K562 (cell line): ENCODE measurements around the gene ATXN1. TPM values are rescaled to one million over a fixed set of nuclear protein-coding genes. Genes with fewer than 3 reads are reported as not detected.

Experiments used
- ATAC-seq: fragments of 200-7000 bp; cut with Tn5 transposase; 3 replicates; pipeline ENCODE4 v1.9.1; 2020; ENCODE audit warnings: moderate library complexity
- BruUV-seq: library from RNA; stranded (reverse); fragments of 400-500 nt; replicated peaks from 2 replicates; lab custom pipeline; 2021; lab: Mats Ljungman, UMichigan
- CTCF ChIA-PET: fragments of 300-600 bp; formaldehyde crosslinking; extraction: SDS; loops from one replicate; lab custom pipeline; 2021; ENCODE audit warnings: low intra/inter-chr PET ratio; lab: Yijun Ruan, JAX
- POLR2A ChIA-PET: fragments of 300-600, 350-650 bp; sonication (Branson Sonifier 250); formaldehyde crosslinking; extraction: SDS; loops from one replicate; lab custom pipeline; 2021; ENCODE audit warnings: antibody characterized with exemption, inconsistent platforms; lab: Yijun Ruan, JAX
- DNase-seq, 4 experiments: peaks; one replicate each; pipeline versions ENCODE4 v3.0.0 to v3.0.0-alpha.2; 2011 to 2018; ENCODE audit warnings: low spot score in 3 of 4, mixed read lengths in 3 of 4; ENCODE audit errors: extremely low read depth in 1 of 4
- FAIRE-seq: peaks from 2 replicates; lab custom pipeline; 2011; peaks lifted over from hg19 to GRCh38; lab: Jason Lieb, UNC
- H2AFZ ChIP-seq: 2 replicates; pipeline ENCODE4 v1.6.0; 2011; ENCODE audit warnings: low read depth, low read length, control low read depth, inconsistent platforms
- H3K27ac ChIP-seq: fragments of 200-600 bp; 3 replicates; pipeline ENCODE4 v1.8.0; 2011; ENCODE audit warnings: low read depth, mild to moderate bottlenecking, control low read depth, inconsistent platforms, low read length, moderate library complexity, mixed read lengths; ENCODE audit errors: extremely low read depth
- H3K27me3 ChIP-seq, 2 experiments: fragments of 300-600 bp in 1 of 2; 2 replicates in 1 of 2; 3 replicates in 1 of 2; pipeline versions ENCODE4 v1.6.0 to v1.8.0; 2011; ENCODE audit warnings: inconsistent platforms in 2 of 2, low read length in 2 of 2, mild to moderate bottlenecking in 1 of 2, mixed read lengths in 1 of 2, moderate library complexity in 1 of 2; ENCODE audit not compliant: control insufficient read depth in 2 of 2, insufficient read depth in 2 of 2
- H3K36me3 ChIP-seq: fragments of 300-600 bp; 3 replicates; pipeline ENCODE4 v1.8.0; 2011; ENCODE audit warnings: mild to moderate bottlenecking, low read length, inconsistent platforms; ENCODE audit not compliant: control insufficient read depth, insufficient read depth
- H3K4me1 ChIP-seq, 2 experiments: fragments of 200-600 bp in 1 of 2; replicated peaks in 1 of 2; 2 replicates in 1 of 2; 3 replicates in 1 of 2; pipeline versions ENCODE4 v1.5.1 to v1.8.0; 2011; ENCODE audit warnings: inconsistent platforms in 2 of 2, low read length in 2 of 2, mild to moderate bottlenecking in 1 of 2, mixed read lengths in 1 of 2, moderate library complexity in 1 of 2; ENCODE audit not compliant: control insufficient read depth in 2 of 2, insufficient read depth in 2 of 2
- H3K4me2 ChIP-seq: 2 replicates; pipeline ENCODE4 v1.6.1; 2011; ENCODE audit warnings: low read length, control low read depth, inconsistent platforms, mixed read lengths; ENCODE audit not compliant: insufficient read depth
- H3K4me3 ChIP-seq: fragments of 200-600 bp; sonication (generic), shearing (Covaris generic); 2 replicates; pipeline ENCODE4 v1.5.1; 2016; ENCODE audit warnings: control low read depth, inconsistent platforms
- H3K79me2 ChIP-seq: fragments of 200-600 bp; 3 replicates; pipeline ENCODE4 v1.8.0; 2011; ENCODE audit warnings: low read length, inconsistent platforms; ENCODE audit not compliant: control insufficient read depth, insufficient read depth
- H3K9ac ChIP-seq, 2 experiments: 2 replicates each; pipeline versions ENCODE4 v1.6.0 to v1.6.1; 2011; ENCODE audit warnings: low read depth in 2 of 2, low read length in 2 of 2, control low read depth in 1 of 2, inconsistent platforms in 1 of 2, mild to moderate bottlenecking in 1 of 2, mixed read lengths in 1 of 2; ENCODE audit not compliant: insufficient read depth in 1 of 2
- H3K9me1 ChIP-seq: one replicate; pipeline ENCODE4 v1.6.0; 2011; ENCODE audit warnings: inconsistent platforms, mild to moderate bottlenecking, low read length, moderate library complexity; ENCODE audit not compliant: control insufficient read depth, insufficient read depth
- H3K9me3 ChIP-seq: replicated peaks from 2 replicates; pipeline ENCODE4 v1.5.1; 2011; ENCODE audit warnings: low read depth, low read length, inconsistent platforms; ENCODE audit not compliant: control insufficient read depth, insufficient read depth
- H4K20me1 ChIP-seq: replicated peaks from 2 replicates; pipeline ENCODE4 v1.6.1; 2011; ENCODE audit warnings: low read length, inconsistent platforms, mixed read lengths; ENCODE audit not compliant: control insufficient read depth, insufficient read depth
- BRD4 ChIP-seq: fragments of 200-600 bp; sonication (generic); IDR thresholded peaks from 2 replicates; pipeline ENCODE4 v1.6.1; 2017; ENCODE audit warnings: inconsistent platforms
- FUS ChIP-seq: fragments of 200-400 bp; formaldehyde crosslinking; optimal IDR thresholded peaks from 2 replicates; pipeline ENCODE3; 2017; ENCODE audit warnings: low read depth, low read length
- HNRNPLL ChIP-seq: fragments of 200-400 bp; formaldehyde crosslinking; IDR thresholded peaks from 2 replicates; pipeline ENCODE4 v1.6.1; 2017; ENCODE audit warnings: low read length, low read depth, mild to moderate bottlenecking; ENCODE audit not compliant: poor library complexity, severe bottlenecking
- NFIX ChIP-seq: fragments of 250-450 bp; sonication (Bioruptor Pico); IDR thresholded peaks from 2 replicates; pipeline ENCODE4 v1.4.0; 2020; ENCODE audit warnings: low read depth, mild to moderate bottlenecking, moderate library complexity
- TAF15 ChIP-seq: fragments of 200-400 bp; formaldehyde crosslinking; IDR thresholded peaks from 2 replicates; pipeline ENCODE4 v1.6.1; 2017; ENCODE audit warnings: mild to moderate bottlenecking, low read depth, low read length, moderate library complexity
- ZFX ChIP-seq: sonication (generic); formaldehyde crosslinking; IDR thresholded peaks from 2 replicates; pipeline ENCODE4 v1.8.0; 2022; ENCODE audit warnings: mild to moderate bottlenecking, missing genetic modification reagents, moderate library complexity
- WGBS: fragments of 100-300 bp; shearing (Covaris generic); methylation state at CpG from one replicate; pipeline ENCODE4 v1.1.6; 2016; ENCODE audit warnings: low coverage, mixed read lengths; ENCODE audit not compliant: insufficient coverage; ENCODE audit errors: missing lambda C conversion rate; 5-methylcytosine and 5-hydroxymethylcytosine counted together
- in situ Hi-C: fragments of 300-500 bp; cut with MboI; formaldehyde crosslinking; loops from 4 replicates; pipeline ENCODE4 v1.15.0; 2018; ENCODE audit warnings: inconsistent platforms, mixed read lengths
- intact Hi-C: fragments of 100-400 bp; cut with micrococcal nuclease; formaldehyde crosslinking; loops from 2 replicates; pipeline ENCODE4 v1.14.2; 2022
- polyA plus RNA-seq, 8 experiments: library from polyadenylated mRNA; depleted of rRNA in 4 of 8; stranded (reverse) in 5 of 8; unstranded in 3 of 8; fragments of >200 nt; fragmentation: Nextera tagmentation in 2 of 8; fragmentation: Illumina TruSeq in 1 of 8; extraction: Ambion mirVana in 2 of 8; extraction: Trizol in 1 of 8; gene quantifications; 2 replicates each; pipeline versions ENCODE4 v1.2.1 to v1.2.3, GENCODE V29; 2011 to 2014; ENCODE audit warnings: inconsistent platforms in 1 of 8, missing spikeins in 1 of 8
- total RNA-seq, 7 experiments: library from RNA; depleted of rRNA in 6 of 7; stranded (reverse); fragments of >200 nt in 6 of 7; fragmentation: Illumina TruSeq in 2 of 7; extraction: Trizol in 2 of 7; gene quantifications; 2 replicates each; pipeline versions ENCODE4 v1.2.1 to v1.2.3, GENCODE V29; 2011 to 2021; ENCODE audit warnings: low replicate concordance in 1 of 7

ATXN1 gene
- total and polyA plus RNA-seq, 9 of the 15 experiments (the other 6 are each of a cell fraction or from before 2014, with no cell fraction given): under 0.01 to 1.2 (median 0.58) TPM

GRCh38 chr6:16360365-16360764 is 400.9 kb downstream of the ATXN1 start (continued):
- TF ChIP-seq TAF15: no peak

GRCh38 chr6:16359563-16359962 is 401.7 kb downstream of the ATXN1 start:
- ChIA-PET POLR2A (no interaction called here), CTCF (no interaction called here)
- no peaks in the 10 kb centered on the region for H3K9me3 ChIP-seq
- H3K9ac ChIP-seq: no peak overlapping the region
- no peak overlapping the region for H2AFZ ChIP-seq
- FAIRE-seq (no peak), DNase-seq (no peak), ATAC-seq (no peak)
- H3K27ac ChIP-seq: no peak overlapping the region
- intact Hi-C loops (no loop called here), in situ Hi-C loops (no loop called here)
- TF ChIP-seq FUS (no peak), HNRNPLL (no peak), NFIX (CRISPR knock-in tag) (no peak), BRD4 (no peak), ZFX (no peak)
- no peak overlapping the region for H3K4me2 ChIP-seq
- peaks cover 63 to 69% of the 10 kb centered on the region in 2 experiments for H3K27me3 ChIP-seq
- no peaks in the 10 kb centered on the region for H3K9me1 ChIP-seq
- no peaks in the 10 kb centered on the region for H3K79me2 ChIP-seq
- BruUV-seq: no TSS peak
- H3K4me1 ChIP-seq: peaks cover 0 to 7% of the 10 kb centered on the region in 2 experiments; a peak in 1 of 5 replicates
- H3K36me3 ChIP-seq: no peaks in the 10 kb centered on the region
- H4K20me1 ChIP-seq: no peaks in the 10 kb centered on the region
- H3K4me3 ChIP-seq: no peak overlapping the region
- WGBS: 1% methylated on average over 6 of the region's 6 CpGs
